GM19468 (cell line): ENCODE results near the gene APOC3.

Source experiments
- ATAC-seq: cut with Tn5 transposase; IDR thresholded peaks from one replicate; pipeline ENCODE4 v1.9.1; 2021; ENCODE audit warnings: mild to moderate bottlenecking, moderate library complexity, moderate number of reproducible peaks; ENCODE audit not compliant: unreplicated experiment; ENCODE audit errors: extremely low read depth

Gene APOC3

DNA sequence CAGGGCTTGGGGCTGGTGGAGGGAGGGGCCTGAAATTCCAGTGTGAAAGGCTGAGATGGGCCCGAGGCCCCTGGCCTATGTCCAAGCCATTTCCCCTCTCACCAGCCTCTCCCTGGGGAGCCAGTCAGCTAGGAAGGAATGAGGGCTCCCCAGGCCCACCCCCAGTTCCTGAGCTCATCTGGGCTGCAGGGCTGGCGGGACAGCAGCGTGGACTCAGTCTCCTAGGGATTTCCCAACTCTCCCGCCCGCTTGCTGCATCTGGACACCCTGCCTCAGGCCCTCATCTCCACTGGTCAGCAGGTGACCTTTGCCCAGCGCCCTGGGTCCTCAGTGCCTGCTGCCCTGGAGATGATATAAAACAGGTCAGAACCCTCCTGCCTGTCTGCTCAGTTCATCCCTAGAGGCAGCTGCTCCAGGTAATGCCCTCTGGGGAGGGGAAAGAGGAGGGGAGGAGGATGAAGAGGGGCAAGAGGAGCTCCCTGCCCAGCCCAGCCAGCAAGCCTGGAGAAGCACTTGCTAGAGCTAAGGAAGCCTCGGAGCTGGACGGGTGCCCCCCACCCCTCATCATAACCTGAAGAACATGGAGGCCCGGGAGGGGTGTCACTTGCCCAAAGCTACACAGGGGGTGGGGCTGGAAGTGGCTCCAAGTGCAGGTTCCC lies at the start of gene APOC3:
TSS of gene APOC3 (plus strand) at position 383 of the 659 bp plus-strand sequence. CDS start 676 bp downstream, outside the sequence.
- no peak for ATAC-seq

DNA sequence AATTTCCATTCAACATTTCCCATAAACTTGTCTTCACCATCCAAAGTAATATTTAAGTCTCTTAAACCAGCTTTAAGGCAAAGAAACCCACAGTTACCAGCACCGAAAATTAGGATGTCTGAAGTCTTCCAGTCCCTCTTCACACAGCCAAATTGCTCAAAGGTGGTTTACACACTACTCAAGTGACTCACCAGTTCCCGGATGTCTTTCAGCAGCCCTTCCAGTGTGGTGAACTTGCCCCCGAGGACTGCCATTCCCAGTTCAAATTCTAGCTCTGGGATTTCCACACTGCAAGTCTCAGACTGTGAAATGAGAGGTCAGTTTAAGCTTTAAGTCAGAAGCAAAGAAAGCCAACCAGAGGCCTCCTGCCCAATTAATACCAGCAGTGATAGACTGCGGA lies 47.0 kb upstream of the APOC3 start:
- no peak for ATAC-seq

DNA sequence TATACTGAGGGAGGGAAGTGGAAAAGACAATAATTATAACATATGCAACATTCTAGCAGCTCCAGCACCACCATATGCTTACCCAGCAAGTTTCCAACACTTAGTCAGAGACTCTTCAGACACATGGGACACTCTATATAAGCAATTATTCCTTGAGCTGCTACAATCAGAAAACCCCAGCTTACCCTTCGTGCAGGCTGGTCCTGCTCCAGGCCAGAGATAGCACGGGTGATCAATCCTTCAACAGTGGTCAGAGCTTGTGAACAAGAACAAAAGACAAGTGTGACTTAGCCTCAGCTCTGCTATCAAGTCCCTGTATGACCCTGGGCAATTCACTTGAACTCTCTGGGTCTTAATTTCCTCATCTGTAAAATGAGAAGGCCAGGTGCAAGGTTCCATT lies 43.4 kb upstream of the APOC3 start:
- ATAC-seq: no peak

DNA sequence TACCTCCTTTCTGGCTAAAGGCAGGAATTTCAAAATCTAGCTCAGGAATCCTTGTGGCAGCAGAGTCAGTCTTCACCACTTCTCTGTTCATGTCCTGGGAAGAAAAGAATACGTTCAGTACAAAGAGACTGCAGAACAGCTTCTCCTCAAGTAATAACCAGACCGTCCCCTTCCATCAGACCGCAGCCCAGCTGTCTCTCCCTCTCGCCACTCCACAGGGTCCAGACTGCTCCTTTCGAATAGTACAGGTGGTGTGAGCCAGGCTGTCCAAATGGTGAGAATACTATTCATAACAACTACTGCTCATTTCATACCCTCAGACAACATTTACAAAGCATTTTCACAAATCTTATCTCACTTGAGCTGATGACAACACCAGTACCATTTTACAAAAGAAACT lies 42.7 kb upstream of the APOC3 start:
- no peak for ATAC-seq

DNA sequence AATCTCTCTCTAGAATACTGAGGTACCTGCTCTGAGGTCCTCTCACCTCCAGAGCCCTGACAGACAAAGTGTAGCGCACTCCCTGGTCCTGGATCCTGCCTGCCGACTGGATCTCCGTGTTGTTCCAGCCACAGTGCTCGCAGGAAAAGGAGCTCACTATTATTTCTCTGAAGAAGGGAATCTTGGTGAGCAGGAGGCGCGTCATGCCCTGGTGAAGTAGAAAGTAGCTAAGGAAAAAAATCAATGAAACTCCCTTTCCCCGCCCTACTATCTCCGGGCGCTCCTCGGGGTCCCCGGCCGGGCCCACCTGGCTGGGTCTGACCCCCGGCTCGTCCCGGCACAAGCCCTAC lies 42.3 kb upstream of the APOC3 start:
- no peak for ATAC-seq

DNA sequence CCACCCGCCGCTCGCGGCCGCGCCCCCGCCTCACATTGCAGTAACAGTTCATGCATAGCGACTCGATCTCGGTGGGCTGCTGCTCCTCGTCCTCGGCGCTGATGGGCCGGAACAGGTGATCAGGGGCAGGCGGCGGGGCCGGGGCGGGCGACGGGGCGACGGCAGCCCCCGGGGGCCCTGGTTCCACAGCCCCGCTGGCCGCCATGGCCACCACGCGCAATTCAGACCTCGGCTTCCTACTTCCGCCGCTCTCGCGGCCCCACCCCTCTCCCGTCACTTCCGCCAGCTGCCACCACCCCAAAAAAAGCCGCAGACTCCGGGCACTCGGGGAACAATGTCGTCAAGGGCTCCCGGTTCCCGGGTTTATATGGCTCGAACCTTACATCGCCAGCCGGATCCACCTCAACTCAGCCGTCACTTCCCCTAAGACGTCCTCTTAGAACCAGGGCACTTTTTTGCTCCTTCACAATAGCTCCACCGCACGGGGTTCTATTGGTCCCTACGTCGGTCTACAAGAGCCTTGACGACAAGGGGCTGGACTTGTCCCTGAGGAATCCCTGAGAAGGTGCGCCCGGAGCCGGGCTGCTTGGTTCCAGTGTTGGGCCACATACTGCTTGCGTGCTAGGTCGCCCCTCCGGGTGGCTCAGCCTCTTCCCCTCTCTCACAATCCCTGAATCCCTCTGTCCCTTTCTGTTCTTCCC lies 41.8 kb upstream of the APOC3 start, which contains the start of gene ZPR1:
TSS of gene ZPR1 (minus strand) at position 238 of the 701 bp plus-strand sequence. CDS start at position 205, 33 bp downstream.
- peak; percentile 74 for ATAC-seq

DNA sequence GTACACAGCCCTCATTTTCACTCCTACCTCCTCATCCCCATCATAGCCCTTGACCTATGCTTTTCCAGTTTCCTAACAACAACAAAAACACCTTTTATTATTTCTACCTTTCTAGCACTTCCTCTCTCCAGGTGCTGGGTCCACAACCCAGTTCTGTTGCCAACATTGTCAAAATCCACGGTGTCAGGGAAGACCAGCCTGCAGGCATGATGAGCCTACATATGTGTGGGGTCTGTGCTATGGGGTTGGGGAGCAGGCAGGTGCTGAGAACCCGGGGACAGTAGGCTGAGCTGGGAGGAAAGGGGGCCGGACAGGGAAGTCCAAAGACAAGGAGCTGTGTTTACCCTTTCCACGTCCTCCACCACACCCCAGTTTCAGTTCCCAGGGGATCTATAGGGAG lies 41.2 kb upstream of the APOC3 start:
- ATAC-seq: no peak

DNA sequence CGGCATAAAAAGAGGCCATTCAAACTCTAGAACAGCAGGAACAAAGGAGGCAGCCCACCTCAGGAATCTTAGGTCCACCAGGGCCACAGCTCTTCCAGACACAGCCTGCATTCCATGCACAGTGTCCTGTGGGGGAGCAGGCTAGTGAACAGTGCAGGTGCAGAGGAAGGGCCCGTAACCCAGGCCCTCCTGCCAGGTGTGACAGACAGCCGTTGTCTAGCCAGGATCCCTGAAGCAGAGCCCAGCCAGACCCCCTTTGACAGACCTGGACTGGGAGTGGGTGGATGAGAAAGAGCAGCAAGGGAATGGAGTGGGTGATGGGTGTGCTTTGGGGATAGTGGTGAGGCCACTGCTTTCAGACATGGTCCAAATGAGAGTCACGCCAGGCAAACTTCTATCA lies 40.7 kb upstream of the APOC3 start:
- no peak for ATAC-seq

DNA sequence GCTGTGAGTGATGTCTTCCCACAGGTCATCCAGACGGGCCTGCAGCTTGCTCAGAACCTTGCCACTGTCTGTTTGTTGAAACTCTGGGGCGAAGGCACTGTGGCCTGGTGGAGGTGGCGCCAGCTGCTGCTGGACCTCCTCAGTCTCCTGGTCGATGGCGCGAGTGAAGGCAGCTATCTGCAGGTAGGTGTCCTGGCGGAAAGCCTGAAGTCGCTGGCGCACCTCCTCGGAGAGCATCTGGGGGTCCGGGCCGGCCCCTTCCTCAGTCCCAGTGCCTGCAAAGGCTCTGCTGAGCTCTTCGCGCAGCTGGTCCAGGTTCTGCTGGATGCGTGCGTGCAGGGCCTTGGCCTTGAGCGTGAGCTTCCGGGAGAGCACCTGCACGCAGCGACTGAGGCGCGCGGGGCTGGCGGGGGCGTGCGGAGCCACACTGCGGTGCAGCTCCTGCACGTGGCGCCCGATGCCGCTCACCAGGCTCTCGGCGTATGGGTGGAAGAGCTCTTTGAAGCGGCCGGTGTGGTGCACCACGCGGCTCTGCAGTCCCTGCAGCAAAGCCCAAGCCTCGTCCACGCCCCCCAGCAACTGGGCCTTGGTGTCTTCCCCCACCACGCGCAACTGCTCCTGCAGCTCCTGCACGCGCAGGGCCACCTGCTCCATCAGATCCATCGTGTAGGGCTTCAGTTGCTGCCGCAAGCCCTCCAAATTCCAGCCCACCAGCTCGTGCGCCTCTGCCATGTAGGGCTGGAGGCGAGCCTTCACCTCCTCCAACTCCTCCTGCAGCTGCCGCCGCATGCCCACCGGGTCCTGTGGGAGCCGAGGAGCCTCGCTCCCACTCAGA lies 39.3 kb upstream of the APOC3 start:
- ATAC-seq: no peak

DNA sequence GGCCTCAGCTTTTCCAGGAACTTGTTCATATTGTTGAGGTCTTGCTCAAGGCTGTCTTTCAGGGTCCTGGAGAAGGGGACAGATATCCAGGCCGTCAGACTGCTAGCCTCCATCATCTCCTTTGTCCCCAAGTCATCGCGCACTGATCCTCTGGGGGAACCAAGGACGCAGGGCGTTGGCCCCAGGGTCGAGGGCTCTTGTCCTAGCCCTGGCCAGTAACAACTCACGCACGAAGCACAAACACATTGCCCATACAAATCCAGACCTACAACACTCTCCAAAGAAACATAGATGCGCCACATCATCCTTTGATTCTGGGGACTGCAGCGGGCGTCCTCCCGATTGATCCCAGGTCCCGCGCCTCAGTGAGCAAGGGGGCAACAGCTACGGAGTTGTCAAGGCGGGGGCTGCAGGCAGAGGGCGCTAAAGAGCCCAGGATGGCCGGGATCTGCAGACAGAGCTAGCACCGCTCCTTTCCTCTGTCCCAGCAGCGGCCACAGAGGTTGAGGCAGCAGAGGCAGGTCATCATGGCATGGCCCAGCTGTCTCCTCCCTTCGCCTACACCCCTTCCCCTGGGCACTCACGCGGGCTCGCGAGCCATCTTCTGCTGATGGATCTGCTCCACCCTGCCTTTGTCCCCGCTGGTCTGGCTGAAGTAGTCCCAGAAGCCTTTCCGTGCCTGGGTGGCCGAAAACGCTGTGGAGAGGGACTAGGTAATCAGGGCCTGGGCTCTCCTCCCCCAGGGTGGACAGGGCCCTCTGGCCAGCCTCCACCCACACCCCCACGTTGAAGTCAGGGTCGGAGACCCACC lies 38.5 kb upstream of the APOC3 start:
- no peak for ATAC-seq

DNA sequence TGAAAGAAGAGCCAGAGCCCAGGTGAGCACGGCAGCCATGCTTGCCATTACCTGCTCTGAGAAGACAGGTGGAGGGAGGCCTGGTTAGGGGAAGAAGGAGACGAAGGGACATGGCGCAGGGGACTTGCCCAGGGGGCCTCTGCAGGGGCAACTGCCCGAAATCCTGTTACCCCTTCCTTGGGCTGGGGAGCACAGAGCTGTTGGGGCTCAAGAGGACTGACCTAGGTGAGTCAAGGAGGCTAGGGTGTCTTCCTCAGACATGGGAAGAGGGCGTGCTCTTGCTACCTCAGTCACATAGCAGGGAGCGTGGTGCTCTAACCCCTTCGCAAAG lies 37.9 kb upstream of the APOC3 start, which contains the start of gene APOA5:
TSS of gene APOA5 (minus strand) at position 67 of the 331 bp plus-strand sequence. CDS start at position 48, 19 bp downstream.
- ATAC-seq: no peak

DNA sequence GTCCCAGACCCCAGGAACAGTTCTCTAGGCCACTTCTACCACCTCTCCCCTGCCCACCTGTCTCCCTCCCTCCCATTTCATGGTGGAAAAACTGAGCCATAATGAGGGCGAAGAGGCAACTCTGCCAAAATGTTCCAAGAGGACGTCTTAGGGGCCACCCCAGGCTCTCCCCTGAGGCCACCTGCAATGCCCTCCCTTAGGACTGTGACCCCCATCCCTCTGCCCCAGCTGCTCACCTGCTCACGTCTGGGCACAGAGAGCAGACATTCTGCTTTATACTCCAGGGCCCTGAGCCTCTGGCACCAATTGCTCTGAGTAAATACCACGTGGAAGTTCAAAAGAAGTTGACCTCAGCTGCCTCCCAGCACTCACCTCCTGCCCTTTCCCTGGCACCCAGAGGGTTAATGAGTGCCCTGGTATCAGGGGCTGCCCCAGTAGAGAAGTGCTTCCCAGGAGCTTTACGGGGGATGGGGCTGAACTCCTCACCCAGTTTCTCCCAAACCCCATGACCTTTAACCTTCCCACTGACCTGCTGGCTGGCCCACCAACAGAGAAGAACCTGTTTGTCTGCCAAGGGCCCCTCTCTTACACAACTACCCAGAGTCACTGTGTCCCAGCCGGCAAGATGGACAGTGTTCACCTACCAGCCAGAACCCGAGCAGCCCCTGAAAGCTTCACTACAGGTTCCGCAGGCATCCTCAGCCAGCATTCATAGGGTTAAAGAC lies 37.4 kb upstream of the APOC3 start:
- ATAC-seq: no peak

DNA sequence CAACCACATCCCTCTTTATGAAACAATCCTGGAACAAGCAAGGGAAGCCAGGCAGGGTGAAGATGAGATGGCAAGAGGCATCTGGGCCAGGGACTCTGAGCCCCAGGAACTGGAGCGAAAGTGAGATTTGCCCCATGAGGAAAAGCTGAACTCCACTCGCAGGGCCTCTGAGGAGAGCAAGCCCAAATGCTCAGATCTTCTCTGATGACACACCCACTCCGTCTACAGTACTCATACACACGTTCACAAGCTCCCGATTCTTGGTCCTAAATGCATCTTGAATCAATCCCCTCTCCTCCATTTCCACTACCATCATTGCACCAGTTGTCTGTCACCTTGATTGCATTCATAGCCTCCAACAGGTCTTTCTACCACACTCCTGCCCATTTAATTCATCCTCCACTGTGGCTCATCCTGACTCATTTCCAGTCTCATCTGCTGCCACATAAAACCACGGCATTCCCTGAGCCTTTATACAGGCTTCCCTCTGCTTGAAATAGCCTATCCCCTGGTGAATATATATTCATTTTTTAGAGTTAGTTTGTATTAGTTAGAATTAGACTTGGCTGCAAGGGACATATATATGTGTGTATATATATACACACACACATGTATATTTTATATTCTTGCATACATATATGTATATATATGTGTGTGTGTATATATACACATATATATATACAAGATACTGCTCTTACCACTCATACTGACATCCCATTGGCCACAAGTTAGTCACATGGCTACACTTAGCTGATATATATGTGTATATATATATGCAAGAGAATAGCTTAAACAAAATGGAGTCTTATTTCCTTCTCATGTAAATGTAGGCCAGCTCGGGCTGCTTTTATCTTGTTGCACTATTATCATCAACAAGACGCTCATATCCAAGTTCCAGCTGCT lies 36.6 kb upstream of the APOC3 start:
- ATAC-seq: no peak

DNA sequence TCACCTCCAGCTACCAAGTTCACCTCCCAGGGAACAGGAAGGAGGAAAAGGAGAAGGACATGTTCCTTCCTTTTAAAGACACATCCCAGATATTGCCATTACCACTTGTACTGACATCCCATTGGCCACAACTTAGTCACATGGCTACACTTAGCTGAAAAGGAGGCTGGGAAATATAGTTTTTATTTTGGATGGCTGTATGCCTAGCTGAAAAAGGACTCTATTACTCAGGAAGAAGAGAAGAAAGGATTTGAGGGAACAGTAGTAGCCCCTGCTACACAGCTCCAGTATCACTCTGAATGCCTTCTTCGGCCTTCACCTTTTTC lies 36.0 kb upstream of the APOC3 start:
- no peak for ATAC-seq

DNA sequence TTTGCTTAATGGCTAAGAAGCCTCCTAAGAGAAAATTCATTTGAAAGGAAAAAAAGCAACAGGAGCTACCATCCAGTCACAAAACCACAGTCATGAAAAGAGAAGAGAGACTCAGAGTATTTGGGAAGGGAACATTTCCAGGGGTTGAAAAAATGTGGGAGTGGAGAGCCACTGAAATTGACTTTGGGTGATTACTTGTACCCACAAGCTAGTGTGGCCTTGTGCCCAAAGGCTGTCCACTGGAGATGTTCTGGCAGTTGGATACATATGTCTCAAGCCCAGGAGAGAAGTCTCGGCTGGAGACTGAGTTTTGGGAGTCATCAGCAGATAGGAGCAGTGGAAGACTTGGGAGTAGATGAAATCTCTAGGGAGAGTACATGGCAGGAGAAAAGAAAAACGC lies 34.9 kb upstream of the APOC3 start:
- no peak for ATAC-seq

DNA sequence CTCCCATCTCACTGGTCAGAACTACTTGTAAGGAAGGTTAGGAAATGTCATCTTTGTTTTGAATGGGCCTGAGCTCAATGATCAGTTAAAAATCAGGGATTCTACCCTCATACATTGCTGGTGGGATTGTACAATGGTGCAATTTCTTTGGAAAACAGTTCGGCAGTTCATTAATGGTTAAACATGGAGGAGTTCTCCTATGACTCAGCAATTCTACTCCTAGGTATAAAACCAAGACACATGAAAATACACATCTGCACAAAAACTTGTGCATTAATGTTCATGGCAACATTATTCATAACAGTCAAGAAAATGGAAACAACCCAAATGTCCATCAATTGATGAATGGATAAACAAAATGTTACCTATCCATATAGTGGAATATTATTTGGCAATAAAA lies 33.2 kb upstream of the APOC3 start:
- ATAC-seq: no peak

DNA sequence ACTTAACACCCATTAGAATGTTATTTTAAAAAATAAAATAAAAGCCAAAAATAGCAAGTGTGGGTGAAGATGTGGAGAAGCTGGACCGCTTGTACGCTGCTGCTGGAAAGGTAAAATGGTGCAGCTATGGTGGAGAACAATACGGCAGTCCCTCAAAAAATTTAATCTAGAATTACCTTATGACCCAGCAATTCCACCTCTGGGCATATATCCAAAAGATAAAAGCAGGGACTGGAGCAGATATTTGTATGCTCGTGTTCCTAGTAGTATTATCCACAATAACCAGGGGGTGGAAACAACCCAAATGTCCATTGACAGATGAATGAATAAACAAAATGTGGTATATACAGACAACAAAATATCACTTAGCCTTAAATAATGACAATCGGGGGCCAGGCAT lies 31.9 kb upstream of the APOC3 start:
- ATAC-seq: no peak

DNA sequence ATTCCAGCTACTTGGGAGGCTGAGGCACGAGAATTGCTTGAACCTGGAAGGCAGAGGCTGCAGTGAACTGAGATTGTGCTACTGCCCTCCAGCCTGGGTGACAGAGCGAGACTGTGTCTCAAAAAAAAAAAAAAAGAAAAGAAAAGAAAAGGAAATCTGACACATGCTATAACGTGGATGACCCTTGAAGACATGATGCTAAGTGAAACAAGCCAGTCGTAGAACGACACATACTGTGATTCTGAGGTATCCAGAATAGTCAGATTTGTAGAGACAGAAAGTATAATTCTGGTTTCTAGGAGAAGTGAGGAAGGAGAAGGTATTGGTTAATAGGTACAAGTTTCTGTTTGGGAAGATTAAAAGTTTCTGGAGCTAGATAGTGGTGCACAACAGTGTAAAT lies 31.3 kb upstream of the APOC3 start:
- no peak for ATAC-seq

DNA sequence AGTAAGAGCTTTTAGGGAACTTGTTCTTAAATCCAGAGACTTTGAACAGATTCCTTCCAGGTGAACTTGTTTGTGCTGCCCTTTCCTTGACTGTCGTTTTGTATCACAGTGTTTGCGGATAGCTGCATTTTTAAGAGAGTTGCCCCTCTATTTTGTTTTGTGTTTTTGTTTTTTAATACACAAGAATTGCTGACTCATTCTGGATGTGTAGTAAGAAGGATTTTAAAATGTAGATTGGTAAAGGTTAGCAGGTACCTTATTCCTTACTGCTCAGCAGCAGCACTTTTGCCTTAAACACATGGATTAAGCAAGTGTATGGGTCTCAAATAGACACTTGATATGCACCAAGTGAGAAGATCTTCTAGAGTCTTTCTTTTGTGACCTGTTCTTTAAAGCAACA lies 29.1 kb upstream of the APOC3 start:
- no peak for ATAC-seq
